Calu3 (cell line): ENCODE measurements around the gene DCLK1. TPM values are rescaled to one million over a fixed set of nuclear protein-coding genes. Genes with fewer than 3 reads are reported as not detected.

Experiments used
- BruUV-seq: library from RNA; stranded (reverse); fragments of 400-500 nt; replicated peaks from 2 replicates; lab custom pipeline; 2021; lab: Mats Ljungman, UMichigan
- CTCF ChIA-PET: fragments of 300-600 bp; sonication (Branson Sonifier 250); formaldehyde crosslinking; loops from one replicate; lab custom pipeline; 2022; ENCODE audit warnings: antibody characterized with exemption; lab: Charles Lee
- DNase-seq: peaks from one replicate; pipeline ENCODE4 v3.0.0; 2022
- H3K27ac Mint-ChIP-seq: one replicate; pipeline ENCODE4 v1.8.0; 2022; ENCODE audit warnings: mixed read lengths; ENCODE audit not compliant: unreplicated experiment
- H3K27me3 Mint-ChIP-seq: one replicate; pipeline ENCODE4 v1.8.0; 2022; ENCODE audit warnings: mixed read lengths; ENCODE audit not compliant: unreplicated experiment
- H3K36me3 Mint-ChIP-seq: one replicate; pipeline ENCODE4 v1.8.0; 2022; ENCODE audit warnings: mild to moderate bottlenecking, moderate library complexity, mixed read lengths; ENCODE audit not compliant: insufficient read depth, unreplicated experiment
- H3K4me1 Mint-ChIP-seq: one replicate; pipeline ENCODE4 v1.8.0; 2022; ENCODE audit warnings: mild to moderate bottlenecking, low read depth, mixed read lengths; ENCODE audit not compliant: unreplicated experiment
- H3K4me3 Mint-ChIP-seq: one replicate; pipeline ENCODE4 v1.8.0; 2022; ENCODE audit warnings: mild to moderate bottlenecking, low read depth, moderate library complexity, mixed read lengths; ENCODE audit not compliant: unreplicated experiment
- H3K9me3 Mint-ChIP-seq: one replicate; pipeline ENCODE4 v1.8.0; 2022; ENCODE audit warnings: low read depth, mixed read lengths; ENCODE audit not compliant: unreplicated experiment
- intact Hi-C: fragments of 100-400 bp; cut with micrococcal nuclease; formaldehyde crosslinking; loops from one replicate; pipeline ENCODE4 v1.10.0; 2022; ENCODE audit not compliant: unreplicated experiment
- total RNA-seq: library from RNA; stranded (reverse); gene quantifications from 2 replicates; pipeline ENCODE4 v1.2.3, GENCODE V29; 2022
- TF ChIP-seq, protein P1 (sequence below): fragments of 200-600 bp; IDR thresholded peaks from one replicate; pipeline ENCODE4 v1.8.0; 2022; ENCODE audit warnings: antibody characterized with exemption; ENCODE audit not compliant: unreplicated experiment

The DCLK1 gene
- total RNA-seq, 1 experiment from 2014 or later, result not detected

DNA sequence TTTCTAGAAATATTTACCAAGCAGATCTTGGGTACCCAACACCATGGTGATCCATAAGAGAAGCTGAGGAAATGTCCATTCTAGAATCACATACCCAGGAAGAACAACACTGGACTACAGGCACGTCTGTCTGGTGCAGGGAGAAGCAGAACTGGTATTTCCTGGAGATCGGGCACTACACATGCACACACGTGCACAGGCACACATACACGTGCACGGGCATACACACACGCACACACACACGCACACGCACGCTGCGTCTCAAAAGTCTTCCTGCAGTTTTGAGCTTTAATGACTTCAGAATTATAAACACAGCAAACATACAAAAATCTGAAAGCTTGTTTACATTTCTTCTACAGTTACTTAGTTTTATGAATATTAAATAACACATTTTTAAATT lies 189.8 kb downstream of the DCLK1 start:
- CTCF ChIA-PET, result no interaction called here
- no peaks in the 10 kb centered on the region for H3K4me1 Mint-ChIP-seq
- no peaks in the 10 kb centered on the region for H3K36me3 Mint-ChIP-seq
- BruUV-seq, result no TSS peak
- H3K9me3 Mint-ChIP-seq, result peaks cover 2% of the 10 kb centered on the region
- no peak overlapping the region for H3K27ac Mint-ChIP-seq
- intact Hi-C loops, result no loop called here
- TF ChIP-seq, protein P1, sequence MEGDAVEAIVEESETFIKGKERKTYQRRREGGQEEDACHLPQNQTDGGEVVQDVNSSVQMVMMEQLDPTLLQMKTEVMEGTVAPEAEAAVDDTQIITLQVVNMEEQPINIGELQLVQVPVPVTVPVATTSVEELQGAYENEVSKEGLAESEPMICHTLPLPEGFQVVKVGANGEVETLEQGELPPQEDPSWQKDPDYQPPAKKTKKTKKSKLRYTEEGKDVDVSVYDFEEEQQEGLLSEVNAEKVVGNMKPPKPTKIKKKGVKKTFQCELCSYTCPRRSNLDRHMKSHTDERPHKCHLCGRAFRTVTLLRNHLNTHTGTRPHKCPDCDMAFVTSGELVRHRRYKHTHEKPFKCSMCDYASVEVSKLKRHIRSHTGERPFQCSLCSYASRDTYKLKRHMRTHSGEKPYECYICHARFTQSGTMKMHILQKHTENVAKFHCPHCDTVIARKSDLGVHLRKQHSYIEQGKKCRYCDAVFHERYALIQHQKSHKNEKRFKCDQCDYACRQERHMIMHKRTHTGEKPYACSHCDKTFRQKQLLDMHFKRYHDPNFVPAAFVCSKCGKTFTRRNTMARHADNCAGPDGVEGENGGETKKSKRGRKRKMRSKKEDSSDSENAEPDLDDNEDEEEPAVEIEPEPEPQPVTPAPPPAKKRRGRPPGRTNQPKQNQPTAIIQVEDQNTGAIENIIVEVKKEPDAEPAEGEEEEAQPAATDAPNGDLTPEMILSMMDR, result no peak
- DNase-seq, result no peak
- no peak overlapping the region for H3K4me3 Mint-ChIP-seq
- H3K27me3 Mint-ChIP-seq, result peaks cover 26% of the 10 kb centered on the region

DNA sequence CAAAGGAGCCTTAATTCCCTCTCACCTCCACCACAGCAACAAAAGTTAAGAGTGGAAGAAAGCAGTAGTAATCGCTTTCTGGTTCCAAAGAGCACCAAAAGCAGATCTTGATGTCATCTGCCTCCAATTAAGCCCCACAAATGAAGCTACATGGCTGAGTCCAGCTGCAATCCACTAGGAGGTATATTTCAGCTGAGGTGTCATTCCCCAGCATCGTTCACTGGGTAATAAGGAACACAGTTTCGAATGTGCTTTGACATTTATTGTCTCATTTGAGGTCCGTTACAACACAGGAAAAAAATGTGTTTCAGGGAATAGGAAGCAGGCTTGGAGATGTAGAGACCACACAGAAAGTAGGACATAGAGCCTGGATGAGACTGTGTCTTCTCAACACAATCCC lies 190.4 kb downstream of the DCLK1 start:
- TF ChIP-seq, protein P1, result no peak
- no TSS peak for BruUV-seq
- intact Hi-C loops, result no loop called here

DNA sequence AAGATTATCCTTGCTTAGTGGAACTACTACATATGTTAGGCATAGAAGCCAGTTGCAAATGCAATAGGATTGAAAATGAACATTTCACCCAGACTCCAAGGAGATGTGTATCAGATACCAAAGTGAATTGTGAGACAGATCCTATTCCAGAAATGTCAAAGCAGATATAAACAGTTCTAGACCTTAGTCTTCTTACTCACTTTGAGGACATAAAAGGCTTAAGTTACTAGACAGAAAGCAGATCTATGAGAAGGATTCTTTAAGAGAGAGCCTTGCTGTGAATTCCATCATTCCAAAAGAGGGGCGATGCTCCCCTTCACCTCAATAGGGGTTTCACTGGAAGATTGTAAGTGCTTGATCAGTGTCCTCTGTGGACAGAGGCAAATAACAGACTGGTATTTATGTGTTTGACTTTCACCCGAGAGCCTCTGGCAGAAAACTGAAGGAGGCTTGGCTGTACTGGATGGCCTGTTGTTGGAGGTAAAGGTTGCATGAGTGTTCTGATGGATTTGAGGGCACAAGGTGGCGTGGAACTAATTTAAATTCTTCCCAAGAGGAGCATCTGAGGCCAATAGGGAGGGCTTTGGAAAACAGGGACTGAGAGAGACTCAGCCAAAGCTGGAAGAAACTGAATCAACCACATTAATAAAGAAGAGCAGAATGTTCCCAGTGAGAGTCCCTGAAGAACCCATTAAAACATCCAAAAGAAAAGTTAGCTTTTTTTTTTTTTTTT lies 194.8 kb downstream of the DCLK1 start:
- BruUV-seq, result no TSS peak
- intact Hi-C loops, result no loop called here
- Mint-ChIP-seq H3K9me3 (peaks cover 9% of the 10 kb centered on the region), H3K36me3 (no peaks in the 10 kb centered on the region), H3K27ac (no peak overlapping the region), H3K4me3 (no peak overlapping the region), H3K27me3 (peaks cover 31% of the 10 kb centered on the region), H3K4me1 (no peaks in the 10 kb centered on the region)
- CTCF ChIA-PET, result interaction anchor here (0.7 kb wide), 1 partner anchor 304 kb away, joined by 3 read pairs; no protein-coding TSS in a partner anchor
- TF ChIP-seq, protein P1, result no peak
- DNase-seq, result no peak

More for the DNA sequence above, 190.4 kb downstream of the DCLK1 start:
- no peak for DNase-seq
- no peaks in the 10 kb centered on the region for H3K4me1 Mint-ChIP-seq
- H3K27ac Mint-ChIP-seq, result no peak overlapping the region
- peaks cover 33% of the 10 kb centered on the region for H3K27me3 Mint-ChIP-seq
- no peaks in the 10 kb centered on the region for H3K36me3 Mint-ChIP-seq
- CTCF ChIA-PET, result no interaction called here
- H3K4me3 Mint-ChIP-seq, result no peak overlapping the region
- H3K9me3 Mint-ChIP-seq, result peaks cover 2% of the 10 kb centered on the region

DNA sequence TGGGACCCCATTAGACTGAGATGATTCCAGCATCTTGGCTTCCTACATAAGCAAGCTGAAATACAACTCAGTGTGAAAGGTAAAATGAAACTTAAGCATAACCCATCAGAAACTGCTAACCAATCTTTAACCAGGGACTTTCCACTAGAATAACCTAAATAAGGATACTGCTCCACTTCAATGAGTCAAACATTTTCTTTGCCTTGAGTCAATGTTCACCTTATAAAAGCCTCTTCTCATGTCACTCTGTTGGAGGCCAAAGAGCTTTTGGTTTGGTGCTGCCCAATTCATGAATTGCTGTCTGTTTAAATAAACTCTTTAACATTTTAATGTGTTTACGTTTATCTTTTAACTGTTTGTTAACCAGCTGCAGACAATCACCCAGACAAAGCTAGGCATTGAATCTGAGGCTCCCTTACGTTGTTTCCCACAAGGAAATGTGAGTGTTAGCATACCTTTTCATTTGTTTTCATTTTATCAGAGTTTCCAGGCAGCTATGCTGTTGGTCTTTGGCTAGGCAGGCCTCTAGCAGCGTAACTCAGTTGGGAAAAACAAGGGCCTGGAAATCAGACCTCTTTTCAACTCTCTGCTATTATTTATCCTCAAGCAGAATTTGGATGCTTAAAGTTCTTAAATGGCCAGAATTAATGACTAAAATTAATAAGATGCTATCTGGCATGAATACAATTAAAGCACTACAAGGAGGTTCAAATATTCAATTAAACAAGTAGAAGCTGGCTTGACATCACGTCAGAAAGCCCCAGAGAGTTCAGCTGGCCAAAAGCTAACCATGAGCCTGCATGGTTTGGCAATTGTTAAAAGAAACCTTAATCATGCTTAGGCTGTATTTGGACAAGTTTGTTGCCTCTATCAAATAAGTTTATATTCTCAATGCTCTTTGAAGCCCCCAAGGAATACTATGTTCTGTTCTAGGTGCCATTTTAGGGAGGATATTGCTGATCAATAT lies 200.2 kb downstream of the DCLK1 start:
- TF ChIP-seq, protein P1, result no peak
- CTCF ChIA-PET, result no interaction called here
- intact Hi-C loops, result no loop called here
- no peak overlapping the region for H3K4me3 Mint-ChIP-seq
- H3K36me3 Mint-ChIP-seq, result no peaks in the 10 kb centered on the region
- peaks cover 11% of the 10 kb centered on the region for H3K9me3 Mint-ChIP-seq
- BruUV-seq, result no TSS peak
- peaks cover 24% of the 10 kb centered on the region for H3K27me3 Mint-ChIP-seq
- no peak overlapping the region for H3K27ac Mint-ChIP-seq
- no peak for DNase-seq
- no peaks in the 10 kb centered on the region for H3K4me1 Mint-ChIP-seq
